Gastroesophageal sphincter (tissue), 4 donors: Measurements from ENCODE around the gene BCR. TPM values are rescaled to one million over a fixed set of nuclear protein-coding genes. Genes with fewer than 3 reads are reported as not detected.
A peak's percentile ranks its signal among the peaks of the same experiment; 100 is the strongest.

ENCODE experiments used
- ATAC-seq: fragments of 150-250 bp; one replicate; pipeline ENCODE4 v1.9.1; 2016; ENCODE audit warnings: mild to moderate bottlenecking, moderate library complexity
- H3K27ac ChIP-seq, 4 donors: fragments of 200-600 bp; sonication (generic) in 3 of 4; 1 replicate in 3 of 4; 2 replicates in 1 of 4; pipeline ENCODE4 v1.5.1; 2016 to 2019
- H3K27me3 ChIP-seq: fragments of 200-600 bp; sonication (generic); one replicate; pipeline ENCODE4 v1.5.1; 2019
- H3K36me3 ChIP-seq, 2 donors: fragments of 200-600 bp; sonication (generic); one replicate each; pipeline ENCODE4 v1.5.1; 2019; ENCODE audit warnings: control low read depth in 1 of 2
- H3K4me1 ChIP-seq, 3 donors: fragments of 200-600 bp; sonication (generic); 1 replicate in 2 of 3; 2 replicates in 1 of 3; pipeline ENCODE4 v1.5.1; 2016 to 2019; ENCODE audit warnings: control low read depth in 2 of 3
- H3K4me3 ChIP-seq, 2 donors: fragments of 200-600 bp; sonication (generic); one replicate each; pipeline ENCODE4 v1.5.1; 2019; ENCODE audit warnings: mild to moderate bottlenecking in 1 of 2, moderate library complexity in 1 of 2
- H3K9me3 ChIP-seq, 3 donors: fragments of 200-600 bp; sonication (generic); one replicate each; pipeline ENCODE4 v1.5.1; 2017 to 2019; ENCODE audit warnings: control low read depth in 2 of 3
- EP300 ChIP-seq: sonication (generic); formaldehyde crosslinking; IDR thresholded peaks from one replicate; pipeline ENCODE4 v1.6.1; 2017; ENCODE audit warnings: antibody characterized with exemption, mild to moderate bottlenecking
- POLR2A ChIP-seq, 2 donors: fragments of 450-650 bp; IDR thresholded peaks; one replicate each; pipeline ENCODE4 v1.6.1; 2017; ENCODE audit warnings: antibody characterized with exemption in 2 of 2, mild to moderate bottlenecking in 2 of 2, moderate library complexity in 1 of 2
- POLR2AphosphoS5 ChIP-seq: sonication (generic); formaldehyde crosslinking; IDR thresholded peaks from one replicate; pipeline ENCODE4 v1.6.1; 2017; ENCODE audit warnings: antibody characterized with exemption
- WGBS, 2 donors: methylation state at CpG; one replicate each; pipeline ENCODE4 v1.1.5; 2018; ENCODE audit warnings: low coverage in 1 of 2; 5-methylcytosine and 5-hydroxymethylcytosine counted together
- total RNA-seq, 4 donors: library from RNA; depleted of rRNA; stranded (reverse); fragments of >200 nt; gene quantifications; one replicate each; pipeline ENCODE4 v1.1.0, GENCODE V29; 2016
- TF ChIP-seq, protein P1 (sequence below), 4 experiments: fragments of 200-600 bp in 2 of 4; fragments of 450-650 bp in 2 of 4; sonication (generic) in 1 of 4; IDR thresholded peaks; one replicate each; pipeline ENCODE4 v1.5.1; 2017 to 2019; ENCODE audit warnings: antibody characterized with exemption in 4 of 4, mild to moderate bottlenecking in 2 of 4, moderate library complexity in 2 of 4

BCR gene
- total RNA-seq, 4 donors from 2014 or later: 39.2 to 81.1 (median 46.2) TPM

DNA sequence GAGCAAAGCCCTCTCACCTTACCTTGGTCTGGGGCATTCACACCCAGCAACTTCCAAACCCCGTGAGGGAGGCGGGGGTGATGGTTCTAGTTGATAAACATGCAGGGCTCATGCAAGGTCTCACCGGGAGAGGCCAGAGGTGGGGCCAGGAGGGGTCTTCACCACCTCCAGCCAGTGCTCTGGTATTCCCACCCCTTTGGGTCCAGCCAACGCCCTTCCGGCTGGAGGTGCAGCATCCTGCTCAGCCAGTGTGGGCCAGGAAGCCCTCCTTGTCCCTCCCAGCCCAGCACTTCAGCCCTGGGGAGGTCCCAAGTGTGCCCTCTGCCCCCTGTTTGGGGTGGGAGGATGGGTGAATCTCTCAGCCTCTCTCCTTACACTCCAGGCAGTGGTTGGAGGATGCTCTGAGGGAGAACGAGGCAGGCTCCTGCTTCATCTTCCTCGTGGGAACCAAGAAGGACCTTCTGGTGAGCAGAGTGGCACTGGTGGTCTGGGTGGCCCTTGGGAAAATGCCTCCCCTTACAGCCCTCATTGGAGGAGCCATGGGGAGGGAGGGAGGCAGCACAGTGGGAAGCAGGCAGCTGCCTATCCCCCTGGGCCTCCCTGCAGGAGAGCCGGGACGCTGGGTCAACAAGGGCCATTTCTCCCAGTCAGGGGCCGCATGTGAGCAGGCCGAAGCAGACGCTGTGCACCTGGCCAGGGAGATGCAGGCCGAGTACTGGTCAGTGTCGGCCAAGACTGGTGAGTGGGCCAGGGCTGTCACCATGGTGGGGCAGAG, 21.6 kb upstream of the BCR start:
- Histone ChIP-seq H3K4me3 (no peak overlapping the region), H3K9me3 (no peaks in the 10 kb centered on the region), H3K4me1 (peaks cover 0 to 3% (median 0%) of the 10 kb centered on the region in 3 donors), H3K27me3 (no peaks in the 10 kb centered on the region), H3K27ac (no peak overlapping the region), H3K36me3 (peaks cover 0 to 71% of the 10 kb centered on the region in 2 donors)
- no CpG with 5 or more reads among the region's 14 CpGs for WGBS, 2 donors
- no peak for TF ChIP-seq EP300
- no peak for TF ChIP-seq POLR2AphosphoS5
- TF ChIP-seq, protein P1, sequence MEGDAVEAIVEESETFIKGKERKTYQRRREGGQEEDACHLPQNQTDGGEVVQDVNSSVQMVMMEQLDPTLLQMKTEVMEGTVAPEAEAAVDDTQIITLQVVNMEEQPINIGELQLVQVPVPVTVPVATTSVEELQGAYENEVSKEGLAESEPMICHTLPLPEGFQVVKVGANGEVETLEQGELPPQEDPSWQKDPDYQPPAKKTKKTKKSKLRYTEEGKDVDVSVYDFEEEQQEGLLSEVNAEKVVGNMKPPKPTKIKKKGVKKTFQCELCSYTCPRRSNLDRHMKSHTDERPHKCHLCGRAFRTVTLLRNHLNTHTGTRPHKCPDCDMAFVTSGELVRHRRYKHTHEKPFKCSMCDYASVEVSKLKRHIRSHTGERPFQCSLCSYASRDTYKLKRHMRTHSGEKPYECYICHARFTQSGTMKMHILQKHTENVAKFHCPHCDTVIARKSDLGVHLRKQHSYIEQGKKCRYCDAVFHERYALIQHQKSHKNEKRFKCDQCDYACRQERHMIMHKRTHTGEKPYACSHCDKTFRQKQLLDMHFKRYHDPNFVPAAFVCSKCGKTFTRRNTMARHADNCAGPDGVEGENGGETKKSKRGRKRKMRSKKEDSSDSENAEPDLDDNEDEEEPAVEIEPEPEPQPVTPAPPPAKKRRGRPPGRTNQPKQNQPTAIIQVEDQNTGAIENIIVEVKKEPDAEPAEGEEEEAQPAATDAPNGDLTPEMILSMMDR (IDR thresholded peaks at IDR 0.05): no peak
- TF ChIP-seq POLR2A (IDR thresholded peaks at IDR 0.05): no peak
- no peak for ATAC-seq

DNA sequence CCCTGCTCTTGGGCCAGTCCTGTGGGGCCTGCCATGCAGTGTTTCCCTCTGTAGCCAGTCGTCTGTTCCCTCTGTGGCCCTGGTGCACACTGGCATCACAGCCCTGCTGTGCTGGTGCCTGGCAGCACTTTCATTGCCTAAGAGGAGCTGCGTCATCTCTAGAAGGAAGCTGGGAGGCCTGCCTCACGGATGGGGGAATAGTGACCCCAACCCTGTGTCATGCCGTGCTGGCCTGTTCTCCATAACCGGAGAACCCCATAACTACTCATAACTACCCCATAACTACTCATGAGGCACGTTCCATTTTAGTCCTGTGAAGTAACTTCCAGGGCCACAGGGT, 21.0 kb upstream of the BCR start:
- TF ChIP-seq POLR2AphosphoS5: no peak
- no peaks in the 10 kb centered on the region for H3K9me3 ChIP-seq
- WGBS, 2 donors: 80 to 91% methylated on average over 1 to 5 of the region's 6 CpGs
- no peak overlapping the region for H3K27ac ChIP-seq
- no peak overlapping the region for H3K4me3 ChIP-seq
- H3K4me1 ChIP-seq: peaks cover 0 to 8% (median 0%) of the 10 kb centered on the region in 3 donors
- no peaks in the 10 kb centered on the region for H3K27me3 ChIP-seq
- peaks cover 0 to 66% of the 10 kb centered on the region in 2 donors for H3K36me3 ChIP-seq
- no peak for ATAC-seq

DNA sequence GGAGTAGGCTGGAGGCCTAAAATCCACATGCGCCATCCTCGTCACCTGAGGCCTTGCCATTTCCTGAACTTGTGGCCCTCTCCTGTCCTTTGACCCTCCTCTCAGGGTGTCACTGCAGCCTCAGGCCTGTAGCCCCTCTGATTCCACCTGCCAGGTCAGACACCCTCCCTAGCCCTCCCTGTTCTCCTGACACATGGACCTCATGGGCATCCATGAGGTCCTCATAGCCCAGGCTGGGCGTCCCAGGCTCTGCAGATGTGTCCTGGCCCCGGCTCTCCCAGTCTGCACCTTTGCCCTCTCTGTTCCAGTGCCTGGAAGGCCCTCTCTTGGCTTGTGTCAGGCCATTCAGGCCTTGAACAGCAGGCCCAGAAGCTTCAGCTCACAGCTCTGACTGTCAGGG, 19.3 kb upstream of the BCR start:
- Histone ChIP-seq H3K36me3 (peaks cover 0 to 50% of the 10 kb centered on the region in 2 donors), H3K27me3 (no peaks in the 10 kb centered on the region)
- ATAC-seq: no peak

DNA sequence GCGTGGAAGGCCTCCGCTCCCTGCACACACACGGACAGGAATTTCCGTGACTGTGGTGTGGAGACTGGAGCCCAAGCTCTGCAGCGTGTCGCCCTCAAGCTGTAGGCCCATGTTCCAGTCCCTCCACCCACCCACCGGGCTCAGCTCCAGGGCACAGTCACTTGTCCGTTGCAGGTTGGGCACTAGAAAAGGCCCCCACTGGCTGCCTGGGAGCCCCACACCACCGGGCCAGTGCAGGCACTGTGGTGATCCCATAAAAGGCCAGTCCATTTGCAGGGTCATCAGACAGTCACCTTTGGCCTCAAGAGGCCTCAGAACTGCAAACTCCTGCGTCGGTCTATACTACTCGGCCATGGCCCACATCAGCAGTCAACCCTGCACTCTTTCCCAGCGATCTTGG, 18.7 kb upstream of the BCR start:
- no peak for ATAC-seq
- Histone ChIP-seq H3K27ac (no peak overlapping the region), H3K36me3 (peaks cover 0 to 47% of the 10 kb centered on the region in 2 donors), H3K4me1 (peaks cover 0 to 8% (median 0%) of the 10 kb centered on the region in 3 donors), H3K4me3 (no peak overlapping the region), H3K9me3 (peaks cover 0 to 5% (median 0%) of the 10 kb centered on the region in 3 donors), H3K27me3 (no peaks in the 10 kb centered on the region)
- TF ChIP-seq, protein P1 (IDR thresholded peaks at IDR 0.05): no peak
- no peak for TF ChIP-seq POLR2A (IDR thresholded peaks at IDR 0.05)
- WGBS, 2 donors: no CpG with 5 or more reads among the region's 13 CpGs

More for the DNA sequence above, 19.3 kb upstream of the BCR start:
- TF ChIP-seq EP300: no peak
- no peak for TF ChIP-seq POLR2AphosphoS5
- TF ChIP-seq, protein P1 (IDR thresholded peaks at IDR 0.05): no peak
- TF ChIP-seq POLR2A (IDR thresholded peaks at IDR 0.05): no peak
- H3K4me1 ChIP-seq: peaks cover 0 to 8% (median 0%) of the 10 kb centered on the region in 3 donors
- peaks cover 0 to 5% (median 0%) of the 10 kb centered on the region in 3 donors for H3K9me3 ChIP-seq
- no peak overlapping the region for H3K4me3 ChIP-seq
- H3K27ac ChIP-seq: no peak overlapping the region
- WGBS, 2 donors: 89 to 100% methylated on average over 2 to 4 of the region's 4 CpGs

DNA sequence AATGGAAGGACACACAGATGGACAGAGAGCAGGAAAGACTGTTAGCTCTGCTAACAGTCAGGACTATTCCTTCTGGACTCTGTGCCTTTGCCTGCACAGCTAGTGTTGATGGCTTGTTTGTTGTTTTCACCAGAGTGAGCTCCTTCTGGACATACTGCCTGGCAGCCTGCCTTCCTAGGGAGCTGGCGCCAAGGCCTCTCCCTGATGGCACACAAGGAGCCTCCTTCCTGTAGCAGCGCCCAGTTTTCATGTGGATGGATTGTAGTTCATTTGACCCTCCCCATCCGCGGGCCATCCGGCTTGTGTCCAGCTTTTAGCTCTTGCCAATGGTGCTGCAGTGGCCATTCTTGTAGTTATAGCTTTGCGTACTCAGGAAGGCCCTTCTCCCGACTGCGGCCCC, 16.6 kb upstream of the BCR start:
- ATAC-seq: no peak
- no peak overlapping the region for H3K4me3 ChIP-seq
- H3K27me3 ChIP-seq: no peaks in the 10 kb centered on the region
- peaks cover 0 to 5% (median 0%) of the 10 kb centered on the region in 3 donors for H3K9me3 ChIP-seq
- H3K4me1 ChIP-seq: peaks cover 0 to 8% (median 0%) of the 10 kb centered on the region in 3 donors
- 69% methylated on average over 5 of the region's 8 CpGs; no CpG with 5 or more reads in 1 of the 2 donors for WGBS, 2 donors
- H3K36me3 ChIP-seq: peaks cover 0 to 37% of the 10 kb centered on the region in 2 donors
- no peak for TF ChIP-seq EP300
- TF ChIP-seq POLR2AphosphoS5: peak; percentile 33
- TF ChIP-seq POLR2A (IDR thresholded peaks at IDR 0.05): no peak
- TF ChIP-seq, protein P1 (IDR thresholded peaks at IDR 0.05): no peak
- peak overlapping the region in 1 of 4 donors; percentile 16 for H3K27ac ChIP-seq
